Fibroblast of skin of right biceps (primary cell): ENCODE results near the gene PZP.

ENCODE experiments used
- DNase-seq: peaks from one replicate; pipeline ENCODE4 v3.0.0-alpha.2; 2013

The PZP gene

DNA sequence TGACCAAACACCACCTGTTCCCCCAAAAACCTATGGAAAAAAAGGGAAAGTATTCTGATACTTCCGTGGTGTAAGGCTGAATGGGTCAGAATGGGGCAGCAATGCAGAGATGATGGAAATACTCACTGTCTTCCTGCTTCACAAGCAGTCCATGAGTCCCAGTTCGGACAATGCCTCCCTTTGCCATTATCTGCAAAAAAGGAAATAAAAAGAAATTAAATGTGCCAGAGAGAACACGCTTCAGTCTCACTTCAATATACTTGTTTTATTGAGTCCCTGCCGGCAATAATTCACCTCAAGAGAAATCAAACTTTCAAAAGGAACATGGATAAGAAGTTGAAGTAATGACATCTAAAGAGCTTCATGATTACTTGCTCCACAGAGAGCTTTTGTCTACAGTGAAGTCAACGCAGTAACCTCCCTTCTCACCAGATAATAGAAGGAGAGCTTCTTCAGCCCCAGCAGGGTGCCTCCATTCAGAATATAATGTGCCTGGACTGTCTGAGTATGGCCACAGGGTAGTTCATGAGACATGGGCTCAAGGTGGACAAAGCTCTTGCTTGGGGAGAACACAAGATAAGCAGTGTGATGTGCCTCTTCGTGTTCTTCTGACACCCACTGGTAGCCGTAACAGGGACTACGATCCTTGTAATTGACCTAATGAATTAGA is 107.0 kb downstream of the PZP start:
- no peak for DNase-seq

GRCh38 chr12:9099552-9100190 is 108.5 kb downstream of the PZP start:
- no peak for DNase-seq
